ENCODE data around the gene SFXN5.

- TF ChIP-seq EZH2 (IDR thresholded peaks at IDR 0.05; ENCODE audit: insufficient read depth, poor library complexity, severe bottlenecking) (no peak), EZH2phosphoT487 (IDR thresholded peaks at IDR 0.05; ENCODE audit: insufficient read depth, low read depth) (no peak)
Observed at GRCh38 chr2:73021371-73022010, 50.0 kb downstream of the SFXN5 start.
